Suprapubic skin (tissue), 4 donors: ENCODE results near the gene PLPP7. TPM values are rescaled to one million over a fixed set of nuclear protein-coding genes. Genes with fewer than 3 reads are reported as not detected.
"Not testable (repeated sequence)": the region's sequence is repeated elsewhere in the genome, so short reads cannot be mapped to it uniquely, and the experiment has no call there.

Experiments used
- DNase-seq, 2 donors: peaks; one replicate each; pipeline ENCODE4 v3.0.0-alpha.2; 2019; ENCODE audit warnings: low spot score in 2 of 2
- H3K27ac ChIP-seq: fragments of 200-600 bp; sonication (generic); one replicate; pipeline ENCODE4 v1.5.1; 2019
- H3K27me3 ChIP-seq: fragments of 200-600 bp; sonication (generic); one replicate; pipeline ENCODE4 v1.5.1; 2019
- H3K36me3 ChIP-seq: fragments of 200-600 bp; sonication (generic); one replicate; pipeline ENCODE4 v1.5.1; 2019
- H3K4me1 ChIP-seq: fragments of 200-600 bp; sonication (generic); one replicate; pipeline ENCODE4 v1.5.1; 2019
- H3K4me3 ChIP-seq: fragments of 200-600 bp; sonication (generic); one replicate; pipeline ENCODE4 v1.5.1; 2019; ENCODE audit warnings: mild to moderate bottlenecking
- H3K9me3 ChIP-seq: fragments of 200-600 bp; sonication (generic); one replicate; pipeline ENCODE4 v1.5.1; 2019
- EP300 ChIP-seq: sonication (generic); formaldehyde crosslinking; IDR thresholded peaks from one replicate; pipeline ENCODE4 v1.6.1; 2017; ENCODE audit warnings: antibody characterized with exemption
- POLR2A ChIP-seq, 2 donors: fragments of 450-650 bp; IDR thresholded peaks; one replicate each; pipeline ENCODE4 v1.6.1; 2017; ENCODE audit warnings: antibody characterized with exemption in 2 of 2, mild to moderate bottlenecking in 2 of 2, moderate library complexity in 2 of 2
- POLR2AphosphoS5 ChIP-seq, 3 donors: sonication (generic); formaldehyde crosslinking; IDR thresholded peaks; one replicate each; pipeline ENCODE4 v1.6.1; 2017; ENCODE audit warnings: antibody characterized with exemption in 3 of 3
- WGBS: methylation state at CpG from one replicate; pipeline ENCODE4 v1.1.5; 2018; 5-methylcytosine and 5-hydroxymethylcytosine counted together
- total RNA-seq, 4 donors: library from RNA; depleted of rRNA; stranded (reverse); fragments of >200 nt; gene quantifications; one replicate each; pipeline ENCODE4 v1.1.0, GENCODE V29; 2016
- TF ChIP-seq, protein P1 (sequence below), 2 donors: fragments of 200-600 bp in 1 of 2; fragments of 450-650 bp in 1 of 2; sonication (generic) in 1 of 2; IDR thresholded peaks; one replicate each; pipeline ENCODE4 v1.5.1; 2016 to 2019; ENCODE audit warnings: antibody characterized with exemption in 2 of 2, mild to moderate bottlenecking in 1 of 2, moderate library complexity in 1 of 2

PLPP7 gene
- 1 to 10 TPM in 1 of 4 donors, under 1 TPM in 3; 0.80 to 1.1 (median 0.92) TPM for total RNA-seq

DNA sequence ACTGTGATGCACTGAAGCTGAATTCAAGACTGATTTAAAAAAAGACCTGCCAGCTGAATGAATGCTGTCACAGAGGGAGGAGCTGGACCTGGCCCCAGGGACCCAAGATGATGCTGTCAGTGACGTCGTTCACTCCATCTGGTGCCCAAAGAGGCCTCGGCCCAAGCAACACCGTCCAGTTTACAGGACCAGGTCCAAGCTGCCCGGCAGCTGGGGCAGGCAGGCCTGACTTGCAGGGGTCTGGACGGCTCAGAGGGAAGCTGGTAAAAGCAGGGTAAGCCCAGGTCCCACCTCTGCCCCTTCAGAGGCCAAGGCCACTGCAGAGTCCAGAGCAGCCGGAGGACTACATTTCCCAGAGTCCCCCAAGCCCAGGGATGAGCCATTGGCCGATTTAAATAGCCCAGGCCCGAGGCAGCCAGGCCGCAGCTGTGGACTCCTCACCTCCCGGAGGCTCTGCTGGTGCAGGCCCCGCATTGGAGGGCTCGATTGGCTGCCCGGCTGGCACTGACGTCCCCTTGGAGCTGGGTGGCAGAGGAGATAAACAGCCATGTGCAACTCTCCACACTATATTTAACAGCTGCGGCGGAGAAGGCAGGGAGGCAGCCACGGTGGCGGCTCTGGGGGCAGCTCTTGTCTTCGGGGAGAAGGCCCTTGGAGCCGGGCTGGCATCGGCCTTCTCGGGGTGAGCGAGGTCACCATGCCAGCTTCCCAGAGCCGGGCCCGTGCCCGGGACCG is at the start of gene PLPP7:
TSS of gene PLPP7 (plus strand) at position 423 of the 735 bp plus-strand sequence. CDS start at position 698, 275 bp downstream.
- peak within 1 kb of the TSS; percentile 53 for H3K27ac ChIP-seq
- H3K4me3 ChIP-seq = peak within 1 kb of the TSS; percentile 47
- TF ChIP-seq, protein P1, sequence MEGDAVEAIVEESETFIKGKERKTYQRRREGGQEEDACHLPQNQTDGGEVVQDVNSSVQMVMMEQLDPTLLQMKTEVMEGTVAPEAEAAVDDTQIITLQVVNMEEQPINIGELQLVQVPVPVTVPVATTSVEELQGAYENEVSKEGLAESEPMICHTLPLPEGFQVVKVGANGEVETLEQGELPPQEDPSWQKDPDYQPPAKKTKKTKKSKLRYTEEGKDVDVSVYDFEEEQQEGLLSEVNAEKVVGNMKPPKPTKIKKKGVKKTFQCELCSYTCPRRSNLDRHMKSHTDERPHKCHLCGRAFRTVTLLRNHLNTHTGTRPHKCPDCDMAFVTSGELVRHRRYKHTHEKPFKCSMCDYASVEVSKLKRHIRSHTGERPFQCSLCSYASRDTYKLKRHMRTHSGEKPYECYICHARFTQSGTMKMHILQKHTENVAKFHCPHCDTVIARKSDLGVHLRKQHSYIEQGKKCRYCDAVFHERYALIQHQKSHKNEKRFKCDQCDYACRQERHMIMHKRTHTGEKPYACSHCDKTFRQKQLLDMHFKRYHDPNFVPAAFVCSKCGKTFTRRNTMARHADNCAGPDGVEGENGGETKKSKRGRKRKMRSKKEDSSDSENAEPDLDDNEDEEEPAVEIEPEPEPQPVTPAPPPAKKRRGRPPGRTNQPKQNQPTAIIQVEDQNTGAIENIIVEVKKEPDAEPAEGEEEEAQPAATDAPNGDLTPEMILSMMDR (IDR thresholded peaks at IDR 0.05) = no peak
- TF ChIP-seq EP300 = no peak
- TF ChIP-seq POLR2A (IDR thresholded peaks at IDR 0.05) = no peak
- TF ChIP-seq POLR2AphosphoS5 (IDR thresholded peaks at IDR 0.05) = no peak
- H3K4me1 ChIP-seq = peaks cover 3% of the 10 kb centered on the region
- H3K36me3 ChIP-seq = no peaks in the 10 kb centered on the region
- H3K9me3 ChIP-seq = no peaks in the 10 kb centered on the region
- peak in 1 of 2 donors; percentile 80 for DNase-seq
- WGBS = 27% methylated on average over 3 of the region's 28 CpGs
- no peaks in the 10 kb centered on the region for H3K27me3 ChIP-seq

DNA sequence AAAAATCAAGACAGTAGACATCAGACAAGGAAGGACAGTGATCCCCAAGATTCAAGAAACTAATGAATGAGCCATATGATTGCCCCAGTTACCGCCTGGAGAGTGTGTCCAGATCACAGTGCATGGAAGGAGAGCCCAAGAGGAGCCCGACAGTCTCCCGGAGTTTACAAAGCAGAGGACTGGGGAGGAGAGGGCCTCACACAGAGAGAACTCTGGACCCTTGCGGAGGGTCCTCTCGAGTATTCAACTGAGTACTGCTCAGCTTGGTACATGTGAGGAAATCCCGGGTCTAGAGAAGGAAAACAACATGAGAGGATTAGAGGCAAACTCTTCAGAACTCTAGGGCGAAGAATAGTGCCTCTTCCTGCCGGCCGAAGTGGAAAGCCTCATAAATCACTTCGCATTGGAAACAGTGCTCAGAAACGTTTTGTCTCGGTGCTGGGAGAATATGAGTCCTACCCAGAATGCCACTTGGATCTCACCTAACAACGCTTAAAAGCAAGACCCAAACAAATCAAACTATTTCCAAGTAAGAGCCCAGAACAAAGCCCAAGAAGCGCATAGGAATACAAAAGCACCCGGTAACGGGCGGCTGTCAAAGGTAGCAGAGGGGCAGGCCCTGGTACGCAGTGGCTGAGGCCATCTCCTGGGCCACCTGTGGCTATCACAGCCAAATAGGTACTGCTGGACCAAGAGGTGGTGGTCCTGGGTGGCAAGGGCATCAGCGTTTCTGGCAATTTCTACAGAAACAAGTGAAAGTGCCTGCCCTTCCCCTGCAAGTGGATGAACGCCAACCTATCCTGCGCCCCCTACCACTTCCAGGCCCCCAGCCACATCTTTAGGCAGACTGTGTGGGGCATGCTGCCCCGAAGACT is 49.2 kb upstream of the PLPP7 start:
- Histone ChIP-seq H3K36me3 (peaks cover 4% of the 10 kb centered on the region), H3K27me3 (no peaks in the 10 kb centered on the region), H3K27ac (no peak overlapping the region), H3K9me3 (no peaks in the 10 kb centered on the region), H3K4me1 (peaks cover 16% of the 10 kb centered on the region), H3K4me3 (no peak overlapping the region)
- TF ChIP-seq EP300 (no peak), POLR2AphosphoS5 (IDR thresholded peaks at IDR 0.05) (no peak), POLR2A (IDR thresholded peaks at IDR 0.05) (no peak)
- TF ChIP-seq, protein P1 (IDR thresholded peaks at IDR 0.05) = no peak
- no peak for DNase-seq
- 74% methylated on average over 21 of the region's 22 CpGs for WGBS

DNA sequence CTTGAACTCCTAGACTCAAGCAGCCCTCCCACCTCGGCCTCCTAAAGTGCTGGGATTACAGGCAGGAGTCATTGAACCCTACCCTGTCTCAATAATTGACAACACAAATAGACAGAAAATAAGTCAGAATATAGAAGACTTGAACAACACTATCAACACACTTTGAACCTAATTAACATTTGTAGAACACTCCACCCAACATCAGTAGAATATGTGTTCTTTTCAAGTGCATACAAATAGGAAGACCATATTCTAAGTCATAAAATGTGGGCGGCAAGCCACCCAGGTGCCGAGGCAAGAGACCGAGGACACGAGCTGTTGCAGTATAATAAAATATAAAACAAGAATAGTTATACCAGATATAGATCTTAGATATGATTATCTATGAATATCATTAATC is 45.2 kb upstream of the PLPP7 start:
- 87% methylated on average over 5 of the region's 5 CpGs for WGBS
- H3K4me1 ChIP-seq, H3K4me3 ChIP-seq, H3K9me3 ChIP-seq, H3K27me3 ChIP-seq, H3K36me3 ChIP-seq, H3K27ac ChIP-seq, DNase-seq: not testable (repeated sequence)

DNA sequence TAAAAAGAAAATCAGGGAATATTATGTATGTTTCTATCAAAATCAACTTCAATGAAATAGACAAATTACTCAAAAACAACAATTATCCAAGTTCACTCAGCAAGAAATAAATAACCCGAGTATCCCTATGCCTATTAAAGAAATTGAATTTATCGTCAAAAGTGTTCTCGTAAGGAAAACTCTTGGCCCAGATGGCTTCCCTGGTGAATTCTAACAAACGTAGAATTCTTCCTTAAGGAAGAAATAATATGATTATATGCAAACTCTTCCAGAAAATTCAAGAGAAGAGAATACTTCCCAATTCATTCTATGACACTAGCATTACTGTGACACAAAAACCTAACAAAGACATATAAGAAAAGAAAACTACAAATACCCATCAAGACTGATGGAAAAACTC is 42.9 kb upstream of the PLPP7 start:
- H3K27me3 ChIP-seq = no peaks in the 10 kb centered on the region
- WGBS = 89% methylated on average over 4 of the region's 4 CpGs
- TF ChIP-seq EP300 = no peak
- TF ChIP-seq, protein P1 (IDR thresholded peaks at IDR 0.05) = no peak
- no peak for TF ChIP-seq POLR2A (IDR thresholded peaks at IDR 0.05)
- TF ChIP-seq POLR2AphosphoS5 (IDR thresholded peaks at IDR 0.05) = no peak

DNA sequence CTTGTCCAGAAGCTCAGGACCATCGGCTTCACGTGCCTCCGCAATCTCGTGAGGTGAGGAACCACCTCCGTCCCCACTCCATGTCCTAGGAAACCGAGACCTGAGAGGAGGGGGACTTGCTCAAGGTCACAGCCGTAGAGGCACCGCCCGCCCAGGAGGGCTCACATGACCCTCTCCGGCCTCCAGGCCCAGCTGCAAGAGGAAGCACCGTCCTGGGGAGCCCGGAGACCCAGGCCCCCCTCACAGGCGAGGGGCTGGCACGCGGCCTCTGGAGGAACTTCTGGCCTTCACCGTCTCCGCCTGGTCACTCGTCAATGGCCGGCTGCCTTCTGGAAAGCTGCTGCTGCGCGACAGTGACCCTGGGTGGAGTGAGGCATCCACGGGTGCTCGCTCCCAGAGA is 37.4 kb upstream of the PLPP7 start:
- no peak for DNase-seq
- WGBS = 92% methylated on average over 7 of the region's 23 CpGs
- Histone ChIP-seq H3K4me3 (peak overlapping the region; percentile 19), H3K27me3 (no peaks in the 10 kb centered on the region), H3K9me3 (no peaks in the 10 kb centered on the region), H3K4me1 (peaks cover 20% of the 10 kb centered on the region), H3K27ac (no peak overlapping the region), H3K36me3 (no peaks in the 10 kb centered on the region)
- TF ChIP-seq POLR2A (IDR thresholded peaks at IDR 0.05) (no peak), POLR2AphosphoS5 (IDR thresholded peaks at IDR 0.05) (no peak), EP300 (no peak)

More for the DNA sequence above, 42.9 kb upstream of the PLPP7 start:
- Histone ChIP-seq H3K36me3 (no peaks in the 10 kb centered on the region), H3K27ac (no peak overlapping the region), H3K9me3 (no peaks in the 10 kb centered on the region), H3K4me3 (no peak overlapping the region), H3K4me1 (no peaks in the 10 kb centered on the region)
- no peak for DNase-seq
